Measurements from ENCODE around the gene C22orf31. TPM values are rescaled to one million over a fixed set of nuclear protein-coding genes. Genes with fewer than 3 reads are reported as not detected.

C22orf31 gene
- total RNA-seq, 1 experiment from 2014 or later: not detected

DNA sequence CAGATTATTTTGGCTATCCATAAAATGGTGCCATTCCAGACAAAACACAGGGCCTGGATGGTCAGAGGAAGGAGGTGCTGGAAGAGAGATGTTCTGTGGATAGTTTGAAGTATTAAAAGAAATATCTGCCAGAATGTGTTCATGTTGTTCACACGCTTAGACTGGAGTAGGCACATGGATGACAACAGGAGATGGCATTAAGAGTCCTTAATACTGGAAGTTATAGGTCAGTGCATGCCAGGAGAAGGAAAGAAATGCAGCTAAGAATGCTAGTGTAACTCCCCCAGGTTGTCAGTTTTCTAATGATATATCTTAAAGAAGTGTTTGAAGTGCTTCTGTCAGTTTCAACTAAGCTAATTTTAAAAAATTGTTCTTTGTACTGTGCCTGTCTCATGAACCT, 31.4 kb upstream of the C22orf31 start:
- ChIA-PET POLR2A (no interaction called here), CTCF (interaction anchor here (0.9 kb wide), 1 partner anchor 61 kb away, joined by 3 read pairs; no protein-coding TSS in a partner anchor)
- DNase-seq (ENCODE audit: unreplicated experiment): no peak
- Mint-ChIP-seq H3K36me3 (ENCODE audit: insufficient read depth, unreplicated experiment) (no peaks in the 10 kb centered on the region), H3K27me3 (ENCODE audit: insufficient read depth, unreplicated experiment) (no peaks in the 10 kb centered on the region), H3K27ac (ENCODE audit: low read depth, unreplicated experiment) (no peak overlapping the region), H3K9me3 (ENCODE audit: unreplicated experiment) (no peaks in the 10 kb centered on the region), H3K4me1 (ENCODE audit: insufficient read depth, unreplicated experiment) (peaks cover 6% of the 10 kb centered on the region), H3K4me3 (ENCODE audit: unreplicated experiment) (no peak overlapping the region)
- intact Hi-C loops (cut with micrococcal nuclease): no loop called here
- BruUV-seq (replicated peaks): no TSS peak
- TF ChIP-seq CTCF (IDR thresholded peaks at IDR 0.05; ENCODE audit: unreplicated experiment): no peak

DNA sequence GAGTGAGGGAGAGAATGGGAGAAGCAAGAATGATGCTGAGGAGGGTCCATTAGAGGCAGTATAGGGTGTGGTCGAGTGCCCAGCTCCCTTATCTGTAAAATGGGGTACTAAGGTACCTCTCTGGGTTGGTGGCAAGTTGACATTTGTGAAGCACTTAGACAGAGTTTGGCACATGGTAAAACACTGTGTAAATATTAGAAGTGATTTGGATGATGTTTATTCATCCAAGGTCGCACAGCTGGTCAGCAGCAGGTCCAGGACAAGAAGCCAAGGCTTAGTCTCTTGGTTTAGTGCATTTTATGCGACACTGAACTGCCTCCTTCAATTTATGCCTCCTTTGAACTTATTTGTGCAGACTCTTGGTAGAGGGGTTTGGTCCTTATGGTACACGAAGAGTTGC, 30.6 kb upstream of the C22orf31 start:
- TF ChIP-seq CTCF (IDR thresholded peaks at IDR 0.05; ENCODE audit: unreplicated experiment): no peak
- no TSS peak for BruUV-seq (replicated peaks)
- ChIA-PET CTCF (interaction anchor here (0.7 to 1.6 kb wide), 2 partner anchors 62 to 214 kb away, joined by 3 to 8 read pairs; partner anchors contain the start of gene GAS2L1), POLR2A (no interaction called here)
- DNase-seq (ENCODE audit: unreplicated experiment): no peak
- Mint-ChIP-seq H3K4me1 (ENCODE audit: insufficient read depth, unreplicated experiment) (peaks cover 6% of the 10 kb centered on the region), H3K4me3 (ENCODE audit: unreplicated experiment) (no peak overlapping the region), H3K9me3 (ENCODE audit: unreplicated experiment) (no peaks in the 10 kb centered on the region), H3K27me3 (ENCODE audit: insufficient read depth, unreplicated experiment) (no peaks in the 10 kb centered on the region), H3K27ac (ENCODE audit: low read depth, unreplicated experiment) (no peak overlapping the region), H3K36me3 (ENCODE audit: insufficient read depth, unreplicated experiment) (no peaks in the 10 kb centered on the region)
- intact Hi-C loops (cut with micrococcal nuclease): no loop called here

- intact Hi-C loops (cut with micrococcal nuclease): no loop called here
- DNase-seq (ENCODE audit: unreplicated experiment): no peak
- no peak for TF ChIP-seq CTCF (IDR thresholded peaks at IDR 0.05; ENCODE audit: unreplicated experiment)
- H3K36me3 Mint-ChIP-seq (ENCODE audit: insufficient read depth, unreplicated experiment): no peaks in the 10 kb centered on the region
- no peaks in the 10 kb centered on the region for H3K4me1 Mint-ChIP-seq (ENCODE audit: insufficient read depth, unreplicated experiment)
- no TSS peak for BruUV-seq (replicated peaks)
- no peaks in the 10 kb centered on the region for H3K27me3 Mint-ChIP-seq (ENCODE audit: insufficient read depth, unreplicated experiment)
- no peak overlapping the region for H3K4me3 Mint-ChIP-seq (ENCODE audit: unreplicated experiment)
- no peaks in the 10 kb centered on the region for H3K9me3 Mint-ChIP-seq (ENCODE audit: unreplicated experiment)
- H3K27ac Mint-ChIP-seq (ENCODE audit: low read depth, unreplicated experiment): no peak overlapping the region
- ChIA-PET CTCF (interaction anchor here (0.5 to 0.6 kb wide), 2 partner anchors 16 to 487 kb away, joined by 3 to 4 read pairs; no protein-coding TSS in a partner anchor), POLR2A (no interaction called here)
Observed at GRCh38 chr22:29090039-29090438, 28.4 kb upstream of the C22orf31 start.

DNA sequence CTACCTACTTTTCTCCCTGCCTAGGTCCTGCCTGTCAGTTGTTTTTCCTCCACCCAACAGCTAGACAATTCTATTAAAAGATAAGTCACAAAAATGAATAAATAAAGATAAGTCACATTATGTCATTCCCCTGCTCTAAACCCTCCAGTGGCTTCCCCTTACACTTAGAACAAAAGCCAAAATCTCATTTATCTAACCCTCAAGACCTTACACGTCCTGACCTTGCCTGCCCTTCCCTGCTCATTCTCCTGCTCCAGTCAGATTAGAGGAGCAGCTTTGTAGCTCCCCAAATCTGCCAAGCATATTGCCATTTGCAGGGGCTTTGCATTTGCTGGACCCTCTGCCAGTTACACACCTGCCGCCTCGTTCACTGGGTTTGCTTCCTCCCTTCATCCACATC, 27.9 kb upstream of the C22orf31 start:
- no peaks in the 10 kb centered on the region for H3K4me1 Mint-ChIP-seq (ENCODE audit: insufficient read depth, unreplicated experiment)
- no peaks in the 10 kb centered on the region for H3K27me3 Mint-ChIP-seq (ENCODE audit: insufficient read depth, unreplicated experiment)
- ChIA-PET CTCF (interaction anchor here (0.5 to 0.6 kb wide), 2 partner anchors 16 to 486 kb away, joined by 3 to 4 read pairs; no protein-coding TSS in a partner anchor), POLR2A (no interaction called here)
- TF ChIP-seq CTCF (IDR thresholded peaks at IDR 0.05; ENCODE audit: unreplicated experiment): no peak
- no TSS peak for BruUV-seq (replicated peaks)
- H3K27ac Mint-ChIP-seq (ENCODE audit: low read depth, unreplicated experiment): no peak overlapping the region
- intact Hi-C loops (cut with micrococcal nuclease): no loop called here
- no peak overlapping the region for H3K4me3 Mint-ChIP-seq (ENCODE audit: unreplicated experiment)
- H3K36me3 Mint-ChIP-seq (ENCODE audit: insufficient read depth, unreplicated experiment): no peaks in the 10 kb centered on the region
- no peak for DNase-seq (ENCODE audit: unreplicated experiment)
- no peaks in the 10 kb centered on the region for H3K9me3 Mint-ChIP-seq (ENCODE audit: unreplicated experiment)
